Gastroesophageal sphincter (tissue), 4 donors: Measurements from ENCODE around the gene AFAP1. TPM values are rescaled to one million over a fixed set of nuclear protein-coding genes. Genes with fewer than 3 reads are reported as not detected.

Experiments
- ATAC-seq: fragments of 150-250 bp; one replicate; pipeline ENCODE4 v1.9.1; 2016; ENCODE audit warnings: mild to moderate bottlenecking, moderate library complexity
- H3K27ac ChIP-seq, 4 donors: fragments of 200-600 bp; sonication (generic) in 3 of 4; 1 replicate in 3 of 4; 2 replicates in 1 of 4; pipeline ENCODE4 v1.5.1; 2016 to 2019
- H3K27me3 ChIP-seq: fragments of 200-600 bp; sonication (generic); one replicate; pipeline ENCODE4 v1.5.1; 2019
- H3K36me3 ChIP-seq, 2 donors: fragments of 200-600 bp; sonication (generic); one replicate each; pipeline ENCODE4 v1.5.1; 2019; ENCODE audit warnings: control low read depth in 1 of 2
- H3K4me1 ChIP-seq, 3 donors: fragments of 200-600 bp; sonication (generic); 1 replicate in 2 of 3; 2 replicates in 1 of 3; pipeline ENCODE4 v1.5.1; 2016 to 2019; ENCODE audit warnings: control low read depth in 2 of 3
- H3K4me3 ChIP-seq, 2 donors: fragments of 200-600 bp; sonication (generic); one replicate each; pipeline ENCODE4 v1.5.1; 2019; ENCODE audit warnings: mild to moderate bottlenecking in 1 of 2, moderate library complexity in 1 of 2
- H3K9me3 ChIP-seq, 3 donors: fragments of 200-600 bp; sonication (generic); one replicate each; pipeline ENCODE4 v1.5.1; 2017 to 2019; ENCODE audit warnings: control low read depth in 2 of 3
- CTCF ChIP-seq, 4 experiments: fragments of 200-600 bp in 2 of 4; fragments of 450-650 bp in 2 of 4; sonication (generic) in 1 of 4; IDR thresholded peaks; one replicate each; pipeline ENCODE4 v1.5.1; 2017 to 2019; ENCODE audit warnings: antibody characterized with exemption in 4 of 4, mild to moderate bottlenecking in 2 of 4, moderate library complexity in 2 of 4
- EP300 ChIP-seq: sonication (generic); formaldehyde crosslinking; IDR thresholded peaks from one replicate; pipeline ENCODE4 v1.6.1; 2017; ENCODE audit warnings: antibody characterized with exemption, mild to moderate bottlenecking
- POLR2A ChIP-seq, 2 donors: fragments of 450-650 bp; IDR thresholded peaks; one replicate each; pipeline ENCODE4 v1.6.1; 2017; ENCODE audit warnings: antibody characterized with exemption in 2 of 2, mild to moderate bottlenecking in 2 of 2, moderate library complexity in 1 of 2
- POLR2AphosphoS5 ChIP-seq: sonication (generic); formaldehyde crosslinking; IDR thresholded peaks from one replicate; pipeline ENCODE4 v1.6.1; 2017; ENCODE audit warnings: antibody characterized with exemption
- WGBS, 2 donors: methylation state at CpG; one replicate each; pipeline ENCODE4 v1.1.5; 2018; ENCODE audit warnings: low coverage in 1 of 2; 5-methylcytosine and 5-hydroxymethylcytosine counted together
- total RNA-seq, 4 donors: library from RNA; depleted of rRNA; stranded (reverse); fragments of >200 nt; gene quantifications; one replicate each; pipeline ENCODE4 v1.1.0, GENCODE V29; 2016

Gene AFAP1
- total RNA-seq, 4 donors from 2014 or later, result 32.0 to 79.7 (median 48.1) TPM

- peaks cover 0 to 51% of the 10 kb centered on the region in 2 donors for H3K36me3 ChIP-seq
- ATAC-seq, result no peak
- H3K4me3 ChIP-seq, result no peak overlapping the region
- H3K27me3 ChIP-seq, result no peaks in the 10 kb centered on the region
- peak overlapping the region; percentile 34 to 82 (median 58) for H3K27ac ChIP-seq
- WGBS, 2 donors, result 51 to 57% methylated on average over 3 to 5 of the region's 5 CpGs
- TF ChIP-seq POLR2A (IDR thresholded peaks at IDR 0.05) (no peak), POLR2AphosphoS5 (no peak), EP300 (no peak), CTCF (IDR thresholded peaks at IDR 0.05) (no peak)
- H3K9me3 ChIP-seq, result no peaks in the 10 kb centered on the region
- peaks cover 4 to 69% (median 16%) of the 10 kb centered on the region in 3 donors for H3K4me1 ChIP-seq
Measured at GRCh38 chr4:7818399-7818911, 121.2 kb downstream of the AFAP1 start.

- TF ChIP-seq CTCF (IDR thresholded peaks at IDR 0.05) (no peak), POLR2AphosphoS5 (no peak), POLR2A (IDR thresholded peaks at IDR 0.05) (no peak), EP300 (no peak)
- ATAC-seq, result no peak
- Histone ChIP-seq H3K4me3 (no peak overlapping the region), H3K27ac (peak overlapping the region; percentile 34 to 82 (median 58)), H3K4me1 (peaks cover 4 to 69% (median 11%) of the 10 kb centered on the region in 3 donors), H3K36me3 (peaks cover 0 to 52% of the 10 kb centered on the region in 2 donors), H3K27me3 (no peaks in the 10 kb centered on the region), H3K9me3 (no peaks in the 10 kb centered on the region)
- WGBS, 2 donors, result 60 to 65% methylated on average over 3 to 6 of the region's 6 CpGs
Measured at GRCh38 chr4:7817877-7818398, 121.7 kb downstream of the AFAP1 start.

GRCh38 chr4:7816771-7817170 lies 122.9 kb downstream of the AFAP1 start:
- peaks cover 0 to 52% of the 10 kb centered on the region in 2 donors for H3K36me3 ChIP-seq
- peaks cover 0 to 70% (median 7%) of the 10 kb centered on the region in 3 donors for H3K4me1 ChIP-seq
- H3K9me3 ChIP-seq, result no peaks in the 10 kb centered on the region
- no peak overlapping the region for H3K4me3 ChIP-seq
- WGBS, 2 donors, result 71 to 88% methylated on average over 3 to 4 of the region's 7 CpGs
- no peak for ATAC-seq
- no peaks in the 10 kb centered on the region for H3K27me3 ChIP-seq
- TF ChIP-seq POLR2AphosphoS5 (no peak), EP300 (no peak), CTCF (IDR thresholded peaks at IDR 0.05) (no peak), POLR2A (IDR thresholded peaks at IDR 0.05) (no peak)
- H3K27ac ChIP-seq, result peak overlapping the region in 3 of 4 donors; percentile 38 to 82 (median 82)

DNA sequence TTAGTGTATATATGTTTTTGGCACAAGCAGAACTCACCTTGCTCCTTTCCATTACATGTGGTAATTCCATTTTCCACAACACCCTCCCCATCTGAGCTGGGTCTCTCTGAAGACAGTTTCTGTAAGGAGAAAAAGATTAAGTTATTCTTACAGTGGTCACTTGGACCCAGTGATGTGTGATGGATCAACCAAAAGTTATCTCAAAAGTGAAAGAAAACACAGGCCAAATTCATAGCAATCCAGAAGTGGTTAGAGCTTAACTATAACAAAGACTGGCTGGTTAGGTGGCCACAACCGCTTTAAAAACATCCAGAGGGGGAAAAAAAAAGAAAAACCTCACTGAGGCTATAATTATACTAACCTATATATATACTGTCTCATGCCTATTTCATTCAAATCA lies 123.7 kb downstream of the AFAP1 start:
- TF ChIP-seq POLR2A (IDR thresholded peaks at IDR 0.05) (no peak), EP300 (no peak), POLR2AphosphoS5 (no peak), CTCF (IDR thresholded peaks at IDR 0.05) (no peak)
- Histone ChIP-seq H3K9me3 (no peaks in the 10 kb centered on the region), H3K36me3 (peaks cover 0 to 52% of the 10 kb centered on the region in 2 donors), H3K27me3 (no peaks in the 10 kb centered on the region), H3K27ac (peak overlapping the region in 2 of 4 donors; percentile 82), H3K4me3 (no peak overlapping the region), H3K4me1 (peaks cover 0 to 70% (median 13%) of the 10 kb centered on the region in 3 donors)
- whole genome bisulfite sequencing, 2 donors, result 71 to 78% methylated on average over 1 of the region's 1 CpG
- no peak for ATAC-seq

GRCh38 chr4:7815562-7815961 lies 124.1 kb downstream of the AFAP1 start:
- Histone ChIP-seq H3K9me3 (no peaks in the 10 kb centered on the region), H3K4me1 (peaks cover 0 to 70% (median 17%) of the 10 kb centered on the region in 3 donors), H3K4me3 (no peak overlapping the region), H3K27me3 (no peaks in the 10 kb centered on the region), H3K27ac (peak overlapping the region in 3 of 4 donors; percentile 3 to 82 (median 82)), H3K36me3 (peaks cover 0 to 52% of the 10 kb centered on the region in 2 donors)
- ATAC-seq, result no peak
- no peak for TF ChIP-seq CTCF (IDR thresholded peaks at IDR 0.05)
- no peak for TF ChIP-seq EP300
- no peak for TF ChIP-seq POLR2A (IDR thresholded peaks at IDR 0.05)
- TF ChIP-seq POLR2AphosphoS5, result peak; percentile 40
- WGBS, 2 donors, result 55 to 79% methylated on average over 3 to 6 of the region's 6 CpGs
